NOMO-1 treated with dmso at 0.1 percent for 144 hours (cell line): ENCODE results near the gene OR2AG2.
A peak's percentile ranks its signal among the peaks of the same experiment; 100 is the strongest.

ENCODE experiments used
- DNase-seq: peaks from one replicate; lab custom pipeline; 2025; ENCODE audit not compliant: unreplicated experiment; lab: John Stamatoyannopoulos, UW

OR2AG2 gene

GRCh38 chr11:6742260-6742659, 29.5 kb downstream of the OR2AG2 start:
- DNase-seq, result no peak

DNA sequence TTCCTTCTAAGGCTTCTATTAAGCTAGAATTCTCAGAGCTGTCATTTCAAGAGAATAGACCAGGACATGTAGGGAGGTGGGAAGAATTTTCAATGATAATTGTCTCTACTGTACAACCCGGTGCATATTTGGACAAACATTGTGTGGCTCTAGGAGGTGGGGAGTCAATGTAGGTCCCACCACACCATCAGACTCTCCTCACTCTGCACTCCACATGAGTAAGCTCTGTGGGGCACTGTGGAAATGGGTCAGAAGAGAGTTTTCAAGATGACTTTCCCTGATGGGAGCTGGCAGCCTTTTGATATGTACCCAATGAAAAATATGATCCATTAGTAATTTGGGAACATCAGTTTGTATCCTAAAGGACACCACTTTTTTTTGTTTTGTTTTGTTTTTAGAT, 33.2 kb downstream of the OR2AG2 start:
- DNase-seq, result no peak

DNA sequence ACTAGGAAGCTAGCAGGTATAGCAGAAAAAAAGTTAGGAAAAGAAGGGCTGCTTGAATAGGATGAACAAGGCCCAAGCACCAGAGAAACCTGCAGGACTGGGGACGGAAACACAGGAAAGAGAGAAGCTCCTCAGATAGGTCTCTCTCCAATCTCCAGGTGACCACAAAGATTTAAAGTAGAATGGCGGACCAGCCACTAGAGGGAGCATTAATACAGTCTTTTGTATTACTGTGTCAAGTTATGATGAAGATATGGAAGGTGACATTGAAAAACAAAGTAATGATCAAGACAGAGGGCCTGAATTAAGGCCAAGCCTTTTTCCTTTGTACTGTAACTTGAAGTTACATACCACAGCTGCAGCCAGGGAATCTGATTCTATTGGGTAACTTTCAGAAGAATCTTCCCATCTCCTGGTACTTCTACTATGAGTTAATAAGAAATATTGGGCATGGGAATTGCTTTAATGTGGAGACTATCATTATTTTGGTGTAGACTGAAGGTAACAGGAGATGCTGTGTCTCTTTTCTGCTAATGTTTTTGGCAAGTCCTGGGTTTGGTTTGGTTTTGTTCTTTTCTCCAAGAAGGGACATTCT, 33.8 kb downstream of the OR2AG2 start:
- peak; percentile 20 for DNase-seq

GRCh38 chr11:6736495-6737121, 35.2 kb downstream of the OR2AG2 start:
- no peak for DNase-seq

DNA sequence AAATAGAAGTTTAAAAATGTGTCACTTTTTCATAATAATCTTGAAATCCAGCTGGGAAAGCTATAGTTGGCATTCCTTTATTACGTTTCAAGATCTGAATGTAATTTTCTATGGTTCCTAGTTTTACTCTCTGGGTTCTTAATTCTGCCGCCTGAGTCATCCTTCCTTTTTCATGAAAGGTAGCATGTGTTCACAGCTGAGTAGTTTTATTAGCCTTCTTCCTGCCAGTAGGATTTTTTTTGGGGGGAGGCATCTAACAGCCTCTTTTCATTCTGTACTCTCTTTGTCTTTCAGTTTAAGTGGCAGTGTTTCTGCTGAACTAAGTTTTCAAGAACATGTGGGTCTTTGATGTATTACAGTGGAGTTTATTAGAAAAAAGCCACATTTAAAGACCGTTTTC, 36.5 kb downstream of the OR2AG2 start:
- DNase-seq, result no peak

- DNase-seq, result no peak
Measured at GRCh38 chr11:6734616-6735015, 37.2 kb downstream of the OR2AG2 start.

GRCh38 chr11:6733326-6734275, 38.2 kb downstream of the OR2AG2 start:
- DNase-seq, result no peak

DNA sequence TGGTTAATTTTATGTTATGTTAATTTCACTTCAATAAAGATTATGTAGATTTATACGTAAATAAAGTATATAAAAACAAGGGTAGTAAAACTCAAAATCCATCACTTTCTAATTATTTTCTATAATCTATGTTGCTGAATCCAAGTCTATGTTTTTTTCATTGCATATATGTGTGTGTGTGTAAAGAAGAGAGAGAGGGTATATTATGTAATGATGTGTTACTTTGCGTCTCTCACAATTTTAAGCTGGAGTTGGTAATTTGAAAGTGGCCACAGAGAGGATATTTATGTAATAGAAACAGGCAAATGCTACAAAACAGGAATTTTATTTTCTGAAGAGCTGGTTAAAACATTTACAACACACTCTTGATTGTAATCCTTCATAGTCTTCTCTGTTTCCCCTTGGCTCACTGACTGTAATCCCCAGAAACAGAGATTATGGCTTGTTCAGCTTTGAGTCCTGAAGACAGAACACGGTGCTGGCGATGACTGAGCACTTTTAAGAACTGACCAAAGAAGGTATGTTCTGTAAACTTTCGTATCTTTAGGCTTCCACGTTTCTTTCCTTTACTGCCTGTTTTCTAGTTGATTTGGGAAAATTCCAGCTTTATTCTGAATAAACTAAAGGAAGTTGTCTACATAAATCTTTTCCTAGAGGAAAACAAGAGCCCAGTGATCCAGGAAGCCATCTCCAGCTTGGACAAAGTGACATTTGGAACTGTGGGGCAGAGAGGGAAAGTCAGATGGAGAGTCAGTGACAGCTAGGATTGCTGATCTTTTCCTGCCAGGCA, 43.6 kb downstream of the OR2AG2 start:
- no peak for DNase-seq

GRCh38 chr11:6725386-6725896, 46.3 kb downstream of the OR2AG2 start:
- no peak for DNase-seq

- no peak for DNase-seq
Measured at GRCh38 chr11:6724013-6724412, 47.8 kb downstream of the OR2AG2 start.

DNA sequence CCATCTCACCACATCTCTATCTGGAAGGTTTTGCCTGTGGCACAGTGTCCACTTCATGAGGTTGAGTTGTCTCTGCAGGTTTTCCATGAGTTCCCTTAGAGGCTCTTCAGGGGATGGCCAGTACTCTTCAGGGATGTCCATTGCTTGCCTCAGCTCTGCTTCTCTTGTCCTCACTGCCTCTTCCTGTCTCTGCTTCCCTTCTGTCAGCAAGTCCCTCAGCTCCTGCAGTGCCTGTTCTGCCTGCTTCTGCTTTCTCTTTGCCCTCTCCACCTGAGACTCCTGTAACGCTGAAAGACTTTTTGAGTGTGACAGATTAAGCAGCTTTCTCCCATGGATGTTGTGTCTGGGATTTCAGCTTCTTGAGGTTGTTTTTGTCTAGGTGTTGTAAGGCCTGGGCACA, 50.4 kb downstream of the OR2AG2 start:
- no peak for DNase-seq

DNA sequence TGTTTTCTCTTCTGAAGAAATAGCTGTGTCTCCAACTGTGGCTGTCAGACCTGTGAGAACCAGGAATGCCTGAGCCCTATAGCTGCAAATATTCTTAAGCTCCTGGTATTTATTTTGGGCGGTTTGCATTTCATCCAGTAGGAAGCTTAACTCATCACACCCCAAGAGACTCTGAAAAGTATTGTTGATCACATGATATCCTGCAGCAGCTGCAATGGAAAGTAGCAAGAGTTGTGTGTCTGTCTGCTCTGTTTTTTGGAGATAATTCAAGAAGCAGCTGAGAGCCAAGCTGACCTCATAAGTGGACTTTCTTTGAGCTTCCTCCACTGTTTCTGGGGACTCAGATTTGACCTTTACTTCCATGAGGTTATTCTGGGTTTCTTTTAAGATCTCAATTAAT, 52.2 kb downstream of the OR2AG2 start:
- no peak for DNase-seq

DNA sequence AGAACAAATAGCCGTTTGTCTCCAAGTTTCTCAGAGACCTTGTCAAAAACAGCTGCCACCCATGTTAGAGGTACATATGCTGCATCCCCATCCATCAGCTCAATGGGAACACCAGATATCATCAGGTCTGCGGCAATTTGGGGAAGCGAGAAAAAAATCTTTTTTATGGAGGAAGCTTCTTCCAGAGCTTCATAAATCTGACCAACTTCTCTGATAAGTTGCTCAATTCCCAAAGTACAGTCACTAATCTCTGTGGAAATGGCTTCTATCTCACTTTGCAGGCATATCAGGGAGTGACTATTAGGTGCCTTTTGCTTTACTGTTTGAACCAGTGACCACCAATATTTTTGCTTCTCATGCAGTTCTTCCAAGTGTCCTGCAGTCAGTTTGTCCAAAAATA, 54.4 kb downstream of the OR2AG2 start:
- no peak for DNase-seq
